Central memory CD8-positive, alpha-beta T cell (primary cell): ENCODE results near the gene VARS2.
A peak's percentile ranks its signal among the peaks of the same experiment; 100 is the strongest.
"Not testable (repeated sequence)": the region's sequence is repeated elsewhere in the genome, so short reads cannot be mapped to it uniquely, and the experiment has no call there.

Experiments used
- ATAC-seq: fragments of 150-1000 bp; cut with Tn5 transposase; replicated peaks from 2 replicates; pipeline ENCODE4 v1.10.0; 2022; ENCODE audit warnings: mild to moderate bottlenecking, moderate FRiP score, moderate number of reproducible peaks; ENCODE audit not compliant: poor library complexity, severe bottlenecking; ENCODE audit errors: extremely low read depth
- DNase-seq, 2 donors: peaks; one replicate each; pipeline ENCODE4 v3.0.0; 2021; ENCODE audit warnings: low spot score in 2 of 2
- H3K27ac Mint-ChIP-seq: one replicate; pipeline ENCODE4 v1.8.0; 2022; ENCODE audit warnings: low read depth, mild to moderate bottlenecking, moderate library complexity, mixed read lengths
- H3K27me3 Mint-ChIP-seq: one replicate; pipeline ENCODE4 v1.8.0; 2022; ENCODE audit warnings: mixed read lengths
- H3K36me3 Mint-ChIP-seq: one replicate; pipeline ENCODE4 v1.8.0; 2022; ENCODE audit warnings: mild to moderate bottlenecking, moderate library complexity, mixed read lengths; ENCODE audit not compliant: insufficient read depth
- H3K4me1 Mint-ChIP-seq: one replicate; pipeline ENCODE4 v1.8.0; 2022; ENCODE audit warnings: mixed read lengths
- H3K4me3 Mint-ChIP-seq: one replicate; pipeline ENCODE4 v1.8.0; 2022; ENCODE audit warnings: mild to moderate bottlenecking, moderate library complexity, mixed read lengths
- H3K9me3 Mint-ChIP-seq: one replicate; pipeline ENCODE4 v1.8.0; 2022; ENCODE audit warnings: mixed read lengths

The VARS2 gene

GRCh38 chr6:30912746-30913520, 1.1 kb upstream of the VARS2 start:
- no peaks in the 10 kb centered on the region for H3K27me3 Mint-ChIP-seq
- peaks cover 49% of the 10 kb centered on the region for H3K4me1 Mint-ChIP-seq
- DNase-seq: no peak
- H3K27ac Mint-ChIP-seq: peak overlapping the region; percentile 33
- no peak for ATAC-seq
- H3K36me3 Mint-ChIP-seq: peaks cover 19% of the 10 kb centered on the region
- peak overlapping the region; percentile 88 for H3K4me3 Mint-ChIP-seq
- no peaks in the 10 kb centered on the region for H3K9me3 Mint-ChIP-seq

DNA sequence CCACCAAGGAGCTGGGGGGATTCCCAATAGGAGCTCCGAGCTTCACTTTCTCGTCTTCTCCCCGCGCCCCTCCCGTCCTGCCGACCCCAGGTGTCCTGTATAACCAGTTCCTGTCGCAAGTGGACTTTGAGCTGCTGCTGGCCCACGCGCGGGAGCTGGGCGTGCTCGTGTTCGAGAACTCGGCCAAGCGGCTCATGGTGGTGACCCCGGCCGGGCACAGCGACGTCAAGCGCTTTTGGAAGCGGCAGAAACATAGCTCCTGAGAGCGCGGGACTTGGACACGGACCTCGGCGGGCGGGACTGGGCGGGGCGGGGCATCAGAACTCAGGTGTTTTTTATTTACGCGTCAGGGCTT, 340 bp upstream of the VARS2 start:
- H3K27ac Mint-ChIP-seq: no peak overlapping the region
- no peaks in the 10 kb centered on the region for H3K9me3 Mint-ChIP-seq
- H3K36me3 Mint-ChIP-seq: peaks cover 22% of the 10 kb centered on the region
- ATAC-seq: no peak
- peak in 1 of 2 donors; percentile 22 for DNase-seq
- H3K4me1 Mint-ChIP-seq: peaks cover 41% of the 10 kb centered on the region
- H3K27me3 Mint-ChIP-seq: no peaks in the 10 kb centered on the region
- peak overlapping the region; percentile 88 for H3K4me3 Mint-ChIP-seq

DNA sequence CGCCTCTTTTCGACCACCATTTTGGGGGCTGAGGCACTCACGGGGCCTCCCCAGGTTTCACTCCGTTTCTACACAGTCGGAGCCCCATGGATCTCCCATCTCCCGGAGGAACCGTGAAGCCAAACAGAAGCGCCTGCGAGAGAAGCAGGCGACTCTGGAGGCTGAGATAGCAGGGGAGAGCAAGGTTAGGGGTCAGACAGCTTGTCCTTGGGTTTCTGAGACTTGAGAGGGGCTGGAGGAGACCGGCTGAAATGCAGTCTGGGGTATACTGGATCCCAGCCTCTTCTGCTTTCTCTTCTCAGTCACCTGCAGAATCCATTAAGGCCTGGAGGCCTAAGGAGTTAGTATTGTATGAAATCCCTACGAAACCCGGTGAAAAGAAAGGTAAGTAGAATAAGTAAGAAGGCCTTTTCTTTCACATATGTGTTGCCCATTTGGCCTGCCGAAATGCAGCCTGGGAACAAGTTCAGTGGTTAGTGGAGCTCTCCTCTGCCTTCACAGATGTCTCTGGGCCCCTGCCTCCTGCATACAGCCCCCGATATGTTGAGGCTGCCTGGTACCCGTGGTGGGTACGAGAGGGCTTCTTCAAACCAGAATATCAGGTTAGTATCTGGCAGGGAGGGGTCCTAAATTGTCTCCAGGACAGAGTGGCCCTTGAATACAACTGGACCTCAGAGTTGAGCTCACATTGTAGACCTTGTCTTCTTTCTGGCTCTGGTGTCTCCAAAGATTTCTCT, 984 bp downstream of the VARS2 start:
- H3K9me3 Mint-ChIP-seq: no peaks in the 10 kb centered on the region
- H3K27me3 Mint-ChIP-seq: no peaks in the 10 kb centered on the region
- DNase-seq (no peak), ATAC-seq (no peak)
- peaks cover 22% of the 10 kb centered on the region for H3K36me3 Mint-ChIP-seq
- peak overlapping the region; percentile 88 for H3K4me3 Mint-ChIP-seq
- H3K4me1 Mint-ChIP-seq: peaks cover 35% of the 10 kb centered on the region
- peak overlapping the region; percentile 85 for H3K27ac Mint-ChIP-seq

- Mint-ChIP-seq H3K27me3 (no peaks in the 10 kb centered on the region), H3K36me3 (peaks cover 26% of the 10 kb centered on the region), H3K27ac (peak overlapping the region; percentile 25), H3K9me3 (no peaks in the 10 kb centered on the region), H3K4me1 (peaks cover 35% of the 10 kb centered on the region), H3K4me3 (peak overlapping the region; percentile 88)
- no peak for ATAC-seq
- no peak for DNase-seq
These were observed 1.5 kb downstream of the VARS2 start for GRCh38 chr6:30915591-30915946.

GRCh38 chr6:30917041-30917440, 3.0 kb downstream of the VARS2 start:
- ATAC-seq (no peak), DNase-seq (no peak)
- peaks cover 25% of the 10 kb centered on the region for H3K36me3 Mint-ChIP-seq
- H3K9me3 Mint-ChIP-seq: no peaks in the 10 kb centered on the region
- no peaks in the 10 kb centered on the region for H3K27me3 Mint-ChIP-seq
- H3K4me3 Mint-ChIP-seq: no peak overlapping the region
- peaks cover 34% of the 10 kb centered on the region for H3K4me1 Mint-ChIP-seq
- no peak overlapping the region for H3K27ac Mint-ChIP-seq

DNA sequence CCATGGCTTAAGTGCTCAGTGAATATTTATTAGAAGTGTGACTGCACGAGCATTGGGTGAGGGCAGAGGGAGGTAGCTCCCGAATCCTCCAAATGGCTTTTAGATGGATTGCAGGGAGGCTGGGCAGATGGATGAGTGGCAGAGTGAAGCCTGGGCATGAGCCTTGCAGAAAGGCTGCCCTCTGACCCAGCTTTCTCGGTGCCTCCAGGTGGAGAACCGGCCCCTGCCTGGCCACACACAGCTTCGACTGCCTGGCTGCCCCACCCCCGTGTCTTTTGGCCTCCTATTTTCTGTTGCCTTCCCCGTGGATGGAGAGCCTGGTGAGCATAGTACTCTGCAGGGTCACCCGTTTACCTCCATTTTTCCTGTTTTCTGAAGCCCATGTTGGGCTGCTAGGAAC, 3.4 kb downstream of the VARS2 start:
- no peaks in the 10 kb centered on the region for H3K9me3 Mint-ChIP-seq
- DNase-seq (no peak), ATAC-seq (no peak)
- no peak overlapping the region for H3K27ac Mint-ChIP-seq
- peaks cover 30% of the 10 kb centered on the region for H3K4me1 Mint-ChIP-seq
- H3K4me3 Mint-ChIP-seq: no peak overlapping the region
- H3K27me3 Mint-ChIP-seq: no peaks in the 10 kb centered on the region
- peaks cover 27% of the 10 kb centered on the region for H3K36me3 Mint-ChIP-seq

DNA sequence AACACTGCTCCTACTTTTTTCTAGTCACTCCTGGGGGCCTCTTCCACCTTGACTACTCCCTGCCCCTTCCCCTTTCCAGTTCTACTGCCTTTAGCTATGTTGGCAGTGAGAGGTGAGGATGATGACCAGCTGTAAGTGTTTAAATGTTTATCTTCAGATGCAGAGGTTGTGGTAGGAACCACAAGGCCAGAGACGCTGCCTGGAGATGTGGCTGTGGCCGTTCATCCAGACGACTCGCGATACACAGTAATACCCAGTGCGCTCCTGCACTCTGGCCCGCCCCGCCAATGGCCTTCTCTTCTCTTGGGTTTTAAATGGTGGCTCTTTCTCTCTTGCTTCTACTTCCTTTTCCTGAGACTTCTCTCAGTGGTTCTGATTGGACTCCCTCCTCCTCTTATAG, 4.6 kb downstream of the VARS2 start:
- Mint-ChIP-seq H3K36me3 (peaks cover 28% of the 10 kb centered on the region), H3K27ac (no peak overlapping the region)
- ATAC-seq: no peak

GRCh38 chr6:30922447-30922852, 8.4 kb downstream of the VARS2 start:
- no peak for ATAC-seq
- Mint-ChIP-seq H3K9me3 (no peaks in the 10 kb centered on the region), H3K4me3 (no peak overlapping the region), H3K36me3 (peaks cover 30% of the 10 kb centered on the region), H3K4me1 (no peaks in the 10 kb centered on the region), H3K27me3 (no peaks in the 10 kb centered on the region), H3K27ac (no peak overlapping the region)
- DNase-seq: no peak

More for the DNA sequence above, 4.6 kb downstream of the VARS2 start:
- H3K27me3 Mint-ChIP-seq: no peaks in the 10 kb centered on the region
- DNase-seq: no peak
- no peak overlapping the region for H3K4me3 Mint-ChIP-seq
- H3K4me1 Mint-ChIP-seq: peaks cover 28% of the 10 kb centered on the region
- H3K9me3 Mint-ChIP-seq: no peaks in the 10 kb centered on the region

DNA sequence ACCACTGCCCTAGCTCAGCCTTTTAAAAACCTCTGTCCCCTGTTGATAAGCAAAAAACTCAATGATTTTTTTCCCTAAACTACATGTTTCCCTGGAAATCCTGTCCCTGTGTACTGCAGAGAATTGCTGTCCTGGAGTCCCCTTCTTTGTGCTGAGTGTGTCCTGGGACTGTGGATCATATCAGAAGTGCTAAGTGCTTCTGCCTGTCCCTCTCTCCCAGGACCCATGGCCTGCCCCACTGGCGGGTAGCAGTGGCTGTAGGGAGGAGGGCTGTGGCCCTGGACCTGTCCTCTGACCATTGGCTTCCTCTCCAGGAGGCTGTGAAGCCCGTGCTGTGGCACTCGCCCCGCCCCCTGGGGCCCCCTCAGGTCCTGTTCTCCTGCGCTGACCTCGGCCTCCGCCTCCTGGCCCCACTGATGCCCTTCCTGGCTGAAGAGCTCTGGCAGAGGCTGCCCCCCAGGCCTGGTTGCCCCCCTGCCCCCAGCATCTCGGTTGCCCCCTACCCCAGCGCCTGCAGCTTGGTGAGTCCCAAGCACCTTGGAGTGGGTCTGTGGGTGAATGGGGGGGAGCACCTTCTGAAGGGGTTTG, 10.1 kb downstream of the VARS2 start:
- H3K27ac Mint-ChIP-seq, H3K4me3 Mint-ChIP-seq, H3K4me1 Mint-ChIP-seq, DNase-seq, H3K9me3 Mint-ChIP-seq, ATAC-seq, H3K27me3 Mint-ChIP-seq: not testable (repeated sequence)
- peaks cover 26% of the 10 kb centered on the region for H3K36me3 Mint-ChIP-seq

- H3K27me3 Mint-ChIP-seq: no peaks in the 10 kb centered on the region
- H3K4me1 Mint-ChIP-seq: no peaks in the 10 kb centered on the region
- peak overlapping the region; percentile 3 for H3K27ac Mint-ChIP-seq
- ATAC-seq: no peak
- H3K4me3 Mint-ChIP-seq: no peak overlapping the region
- no peak for DNase-seq
- H3K9me3 Mint-ChIP-seq: peaks cover 6% of the 10 kb centered on the region
- H3K36me3 Mint-ChIP-seq: peaks cover 19% of the 10 kb centered on the region
These were observed 12.6 kb downstream of the VARS2 start for GRCh38 chr6:30926644-30927043.

GRCh38 chr6:30927080-30927479, 13.0 kb downstream of the VARS2 start:
- not testable (repeated sequence) for H3K4me1 Mint-ChIP-seq, ATAC-seq, H3K9me3 Mint-ChIP-seq, H3K4me3 Mint-ChIP-seq, H3K27me3 Mint-ChIP-seq, DNase-seq
- Mint-ChIP-seq H3K36me3 (peaks cover 18% of the 10 kb centered on the region), H3K27ac (peak overlapping the region; percentile 3)

GRCh38 chr6:30928677-30929076, 14.6 kb downstream of the VARS2 start:
- peaks cover 6% of the 10 kb centered on the region for H3K9me3 Mint-ChIP-seq
- no peak overlapping the region for H3K4me3 Mint-ChIP-seq
- no peaks in the 10 kb centered on the region for H3K4me1 Mint-ChIP-seq
- H3K27me3 Mint-ChIP-seq: no peaks in the 10 kb centered on the region
- H3K27ac Mint-ChIP-seq: no peak overlapping the region
- H3K36me3 Mint-ChIP-seq: peaks cover 13% of the 10 kb centered on the region
- DNase-seq: no peak
- ATAC-seq: no peak

GRCh38 chr6:30930506-30930905, 16.5 kb downstream of the VARS2 start:
- H3K27me3 Mint-ChIP-seq: peaks cover 9% of the 10 kb centered on the region
- H3K4me3 Mint-ChIP-seq: no peak overlapping the region
- H3K27ac Mint-ChIP-seq: no peak overlapping the region
- no peak for ATAC-seq
- no peak for DNase-seq
- peaks cover 7% of the 10 kb centered on the region for H3K4me1 Mint-ChIP-seq
- peaks cover 6% of the 10 kb centered on the region for H3K36me3 Mint-ChIP-seq
- peaks cover 6% of the 10 kb centered on the region for H3K9me3 Mint-ChIP-seq
